NB4 (cell line): ENCODE data around the gene ORMDL3.
A peak's percentile ranks its signal among the peaks of the same experiment; 100 is the strongest.

ENCODE experiments used
- MYC ChIP-seq: IDR thresholded peaks from 2 replicates; pipeline ENCODE4 v1.6.1; 2011; ENCODE audit warnings: low read depth, low read length
- TF ChIP-seq, protein P1 (sequence below): IDR thresholded peaks from one replicate; pipeline ENCODE4 v1.5.1; 2012; ENCODE audit warnings: low read depth, low read length

DNA sequence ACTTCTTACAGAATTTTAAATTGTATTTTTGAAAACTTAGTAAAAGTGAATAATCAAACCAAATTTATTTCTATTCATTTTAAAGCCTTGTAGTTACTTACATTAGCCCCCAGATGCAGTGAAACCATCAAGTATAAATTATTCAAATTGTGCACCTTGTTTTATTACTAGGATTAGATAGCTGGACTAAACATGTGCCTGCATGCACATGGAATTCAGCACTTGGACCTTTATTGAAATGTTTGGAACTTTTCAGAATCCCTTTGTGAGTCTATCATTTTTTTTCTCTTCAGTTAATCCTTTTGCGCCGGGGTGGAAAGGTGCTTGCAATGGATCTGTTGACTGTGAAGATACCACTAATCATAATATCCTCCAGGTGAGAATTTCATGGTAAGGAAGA, 54.6 kb downstream of the ORMDL3 start:
- TF ChIP-seq, protein P1, sequence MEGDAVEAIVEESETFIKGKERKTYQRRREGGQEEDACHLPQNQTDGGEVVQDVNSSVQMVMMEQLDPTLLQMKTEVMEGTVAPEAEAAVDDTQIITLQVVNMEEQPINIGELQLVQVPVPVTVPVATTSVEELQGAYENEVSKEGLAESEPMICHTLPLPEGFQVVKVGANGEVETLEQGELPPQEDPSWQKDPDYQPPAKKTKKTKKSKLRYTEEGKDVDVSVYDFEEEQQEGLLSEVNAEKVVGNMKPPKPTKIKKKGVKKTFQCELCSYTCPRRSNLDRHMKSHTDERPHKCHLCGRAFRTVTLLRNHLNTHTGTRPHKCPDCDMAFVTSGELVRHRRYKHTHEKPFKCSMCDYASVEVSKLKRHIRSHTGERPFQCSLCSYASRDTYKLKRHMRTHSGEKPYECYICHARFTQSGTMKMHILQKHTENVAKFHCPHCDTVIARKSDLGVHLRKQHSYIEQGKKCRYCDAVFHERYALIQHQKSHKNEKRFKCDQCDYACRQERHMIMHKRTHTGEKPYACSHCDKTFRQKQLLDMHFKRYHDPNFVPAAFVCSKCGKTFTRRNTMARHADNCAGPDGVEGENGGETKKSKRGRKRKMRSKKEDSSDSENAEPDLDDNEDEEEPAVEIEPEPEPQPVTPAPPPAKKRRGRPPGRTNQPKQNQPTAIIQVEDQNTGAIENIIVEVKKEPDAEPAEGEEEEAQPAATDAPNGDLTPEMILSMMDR, result no peak
- TF ChIP-seq MYC, result peak; percentile 73; the same call in 1 of the 2 replicates
